Dermis blood vessel endothelial cell (primary cell): ENCODE data around the gene MED13L. TPM values are rescaled to one million over a fixed set of nuclear protein-coding genes. Genes with fewer than 3 reads are reported as not detected.

Source experiments
- DNase-seq: peaks from one replicate; pipeline ENCODE4 v3.0.0; 2010
- total RNA-seq: library from RNA; depleted of rRNA; stranded (reverse); fragments of >200 nt; gene quantifications from 2 replicates; pipeline ENCODE4 v1.2.3, GENCODE V29; 2014

MED13L gene
- total RNA-seq, 1 donor from 2014 or later = 115 TPM

DNA sequence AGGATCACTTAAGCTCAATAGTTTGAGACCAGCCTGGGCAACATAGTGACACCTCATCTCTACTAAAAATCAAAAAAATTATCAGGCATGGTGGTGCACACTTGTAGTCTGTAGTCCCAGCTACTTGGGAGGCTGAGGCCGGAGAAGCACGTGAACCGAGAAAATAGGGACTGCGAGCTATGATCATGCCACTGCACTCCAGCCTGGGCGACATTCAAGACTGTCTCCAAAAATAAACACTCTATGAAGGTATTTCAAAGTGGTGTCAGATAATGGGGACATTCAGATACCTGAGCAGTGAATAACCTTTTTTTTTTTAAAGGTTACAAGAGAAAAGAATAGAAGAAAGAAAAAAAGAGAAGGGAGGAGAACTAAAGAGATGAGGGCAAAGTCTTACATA is 98.1 kb downstream of the MED13L start:
- DNase-seq = no peak

- no peak for DNase-seq
These were observed 100.5 kb downstream of the MED13L start for GRCh38 chr12:116177017-116177416.

DNA sequence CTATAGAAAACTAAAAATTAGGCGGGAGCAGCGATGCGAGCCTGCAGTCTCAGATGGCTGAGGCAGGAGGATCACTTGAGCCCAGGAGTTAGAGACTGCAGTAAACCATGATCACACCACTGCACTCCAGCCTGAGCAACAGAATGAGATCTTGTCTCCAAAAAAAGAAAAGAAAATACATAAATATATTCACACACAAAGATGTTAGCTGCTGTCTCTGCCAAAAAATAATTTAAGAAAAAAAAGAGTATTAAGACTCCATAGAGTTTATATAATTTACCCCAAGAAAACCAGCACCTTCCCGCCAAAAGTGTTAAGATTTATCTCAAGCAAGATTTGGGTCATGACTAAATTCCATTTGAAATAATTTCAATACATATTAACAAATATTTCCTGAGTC is 102.6 kb downstream of the MED13L start:
- no peak for DNase-seq

GRCh38 chr12:116174006-116174405 is 103.5 kb downstream of the MED13L start:
- DNase-seq = no peak

- peak; percentile 86 for DNase-seq
These were observed 105.2 kb downstream of the MED13L start for GRCh38 chr12:116172224-116172849.

DNA sequence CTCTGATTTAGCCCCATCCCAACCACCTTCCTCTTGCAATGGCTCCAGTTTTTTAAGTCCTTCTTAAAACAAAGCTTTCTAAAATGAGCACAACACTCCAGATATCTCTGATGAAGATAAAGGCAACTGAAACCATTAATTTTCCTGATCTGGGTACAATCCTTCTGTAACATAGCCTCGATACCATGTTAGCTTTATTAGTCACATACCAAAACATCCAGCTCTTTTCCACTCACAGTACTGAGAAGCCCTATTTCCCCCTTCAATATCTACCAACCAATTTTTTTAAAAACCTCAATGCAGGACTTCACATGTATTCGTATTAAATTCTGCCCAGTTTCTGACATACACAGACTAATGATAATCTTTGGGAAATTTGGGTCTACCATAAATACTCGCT is 105.9 kb downstream of the MED13L start:
- DNase-seq = peak; percentile 37

- DNase-seq = no peak
These were observed 108.4 kb downstream of the MED13L start for GRCh38 chr12:116169071-116169470.

DNA sequence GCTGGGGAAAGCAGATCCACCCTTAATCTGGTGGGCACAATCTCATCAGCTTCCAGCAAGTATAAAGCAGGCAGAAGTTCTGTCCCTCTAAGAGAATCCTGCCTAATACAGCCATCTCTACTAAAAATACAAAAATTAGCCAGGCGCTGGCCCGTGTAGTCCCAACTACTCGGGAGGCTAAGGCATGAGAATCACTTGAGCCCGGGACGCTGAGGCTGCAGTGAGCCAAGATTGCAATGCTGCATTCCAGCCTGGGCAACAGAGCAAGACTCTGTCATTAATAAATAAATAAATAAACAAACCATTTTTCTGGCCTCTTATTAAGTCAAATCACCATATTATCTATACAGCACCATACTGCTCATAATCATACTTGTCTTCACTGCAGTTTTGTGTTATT is 111.2 kb downstream of the MED13L start:
- no peak for DNase-seq

- DNase-seq = peak; percentile 64
These were observed 112.5 kb downstream of the MED13L start for GRCh38 chr12:116165036-116165425.

GRCh38 chr12:116164250-116165035 is 113.0 kb downstream of the MED13L start:
- peak; percentile 36 for DNase-seq

DNA sequence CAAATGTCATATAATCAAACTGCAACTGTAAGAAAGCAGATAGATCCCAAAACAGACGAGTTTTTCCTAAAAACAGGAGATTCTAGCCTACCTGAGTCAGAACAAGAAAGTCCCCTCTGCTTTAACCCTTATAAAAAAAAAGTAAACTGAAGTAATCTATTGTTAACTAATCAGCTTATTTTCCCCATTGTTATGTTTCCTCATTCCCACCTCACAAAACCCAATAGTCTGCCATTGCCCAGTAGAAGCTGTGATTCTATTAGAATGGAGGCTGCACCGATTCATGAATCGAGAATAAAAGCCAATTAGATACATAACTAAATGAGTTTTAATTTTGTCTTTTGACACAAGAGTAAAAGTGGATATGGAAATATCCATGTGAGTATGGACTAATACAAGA is 115.4 kb downstream of the MED13L start:
- no peak for DNase-seq

GRCh38 chr12:116161588-116161987 is 115.9 kb downstream of the MED13L start:
- DNase-seq = peak; percentile 43

DNA sequence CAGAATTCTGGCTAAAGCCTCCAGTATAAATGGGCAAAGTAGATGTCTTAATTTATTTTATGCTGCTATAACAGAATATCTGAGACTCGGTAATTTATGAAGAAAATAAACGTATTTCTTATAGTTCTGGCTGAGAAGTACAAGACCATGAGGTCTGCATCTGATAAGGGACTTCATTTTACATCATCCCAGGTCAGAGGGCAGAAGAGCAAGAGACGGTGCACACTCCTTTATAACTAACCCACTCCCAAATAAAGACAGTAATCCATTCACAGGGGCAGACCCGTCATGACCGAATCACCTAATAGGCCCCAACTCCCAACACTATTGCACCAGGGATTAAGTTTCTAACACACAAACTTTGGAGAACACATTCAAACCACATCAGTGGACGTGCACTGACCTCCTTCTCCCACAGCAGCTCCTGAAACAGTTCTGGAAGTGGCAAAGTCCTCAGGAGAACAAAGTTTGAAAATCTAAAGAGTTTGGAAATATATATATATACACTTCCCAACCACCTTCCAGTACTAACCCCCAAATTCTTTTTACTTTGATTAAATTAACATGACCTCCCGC is 116.5 kb downstream of the MED13L start:
- DNase-seq = no peak

DNA sequence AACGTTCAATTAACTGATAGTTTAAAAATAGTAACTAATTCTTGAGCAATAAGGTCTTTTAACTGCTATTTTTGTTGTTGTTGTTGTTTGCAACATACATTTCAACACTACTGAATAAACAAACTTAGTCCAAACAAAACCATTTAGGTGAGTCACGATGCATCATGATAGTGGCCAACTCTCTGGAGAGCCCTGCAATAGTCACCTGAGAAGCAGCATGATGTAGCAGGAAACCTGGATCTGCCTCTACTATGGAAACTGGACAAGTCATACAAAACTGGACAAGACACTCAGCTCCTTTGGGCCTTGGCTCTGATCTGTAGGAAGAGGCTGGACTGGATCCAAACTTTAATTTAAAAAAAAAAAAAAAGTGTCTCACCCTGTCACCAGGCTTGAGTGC is 117.3 kb downstream of the MED13L start:
- peak; percentile 23 for DNase-seq

GRCh38 chr12:116159593-116160200 is 117.8 kb downstream of the MED13L start:
- no peak for DNase-seq

DNA sequence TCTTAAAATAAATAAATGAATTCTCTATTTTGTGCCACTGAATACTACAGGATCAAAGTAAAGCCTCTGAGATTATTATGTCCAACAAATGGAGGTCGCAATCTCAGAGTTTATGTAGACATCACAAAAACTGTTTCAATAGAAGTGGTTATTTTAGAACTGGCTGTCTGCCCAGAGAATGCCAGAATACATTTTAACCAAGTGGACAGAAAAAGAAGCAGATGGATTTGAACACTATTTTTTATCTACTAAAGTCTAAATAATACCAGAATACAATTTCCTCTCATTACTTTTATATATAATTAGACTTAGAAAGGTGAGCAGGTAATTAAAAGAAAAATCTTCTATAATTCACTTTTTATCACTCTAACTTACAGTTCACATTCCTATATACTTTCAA is 118.3 kb downstream of the MED13L start:
- peak; percentile 57 for DNase-seq

DNA sequence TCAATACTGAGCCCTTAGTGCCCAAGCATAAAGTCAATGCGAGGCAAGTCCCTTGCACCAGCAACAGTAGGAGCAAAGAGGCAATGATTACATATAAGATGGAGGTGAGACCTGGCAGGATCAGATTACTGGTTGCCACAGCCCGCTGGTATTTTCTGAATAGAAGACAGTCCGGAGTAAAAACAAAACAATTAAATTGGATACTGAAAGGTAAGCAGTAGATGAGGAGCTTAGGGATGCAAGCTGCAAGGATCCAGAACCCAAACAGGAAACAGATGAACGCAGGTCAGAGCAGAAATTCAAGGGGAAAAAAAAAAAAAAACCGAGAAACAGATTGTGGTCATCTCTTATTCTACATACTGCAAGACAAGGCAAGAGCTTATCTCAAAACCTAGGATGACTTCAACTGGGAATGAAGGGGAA is 119.6 kb downstream of the MED13L start:
- DNase-seq = peak; percentile 69

GRCh38 chr12:116156614-116157013 is 120.9 kb downstream of the MED13L start:
- no peak for DNase-seq

DNA sequence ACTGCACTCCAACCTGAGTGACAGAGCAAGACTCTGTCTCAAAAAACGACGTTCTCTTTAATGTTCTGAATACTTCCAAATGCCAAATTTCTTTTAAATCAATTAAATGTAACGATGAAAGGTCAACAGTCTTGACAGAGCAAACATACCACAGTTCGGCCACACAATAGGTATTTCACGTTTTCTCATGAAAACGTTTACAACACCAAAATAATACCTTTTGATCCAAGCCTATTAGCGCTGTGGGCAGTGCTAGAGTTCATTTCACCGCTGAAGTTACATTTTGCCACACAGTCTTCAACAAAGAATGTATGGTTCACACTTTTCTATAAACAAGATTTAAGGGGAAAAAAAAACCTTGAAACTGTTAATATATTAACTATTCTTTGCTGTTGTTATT is 122.1 kb downstream of the MED13L start:
- no peak for DNase-seq

DNA sequence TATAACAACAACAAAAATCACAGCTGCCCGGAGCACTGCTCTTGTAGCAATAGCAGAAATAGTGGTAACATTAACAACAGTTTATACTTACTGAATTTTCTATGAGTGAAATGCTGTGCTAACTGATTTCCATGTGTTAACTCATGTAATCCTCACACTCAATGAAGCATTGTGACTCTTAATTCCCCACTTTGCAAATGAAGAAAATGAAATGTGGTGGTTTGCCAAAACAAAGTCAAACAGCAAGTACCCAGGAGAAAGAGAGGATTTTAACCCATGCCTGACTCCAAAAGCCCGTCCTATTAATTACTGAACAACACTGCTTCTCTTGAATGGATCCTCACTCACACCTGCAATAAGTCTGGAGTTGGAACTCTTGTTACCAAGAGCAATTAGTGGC is 123.5 kb downstream of the MED13L start:
- no peak for DNase-seq

DNA sequence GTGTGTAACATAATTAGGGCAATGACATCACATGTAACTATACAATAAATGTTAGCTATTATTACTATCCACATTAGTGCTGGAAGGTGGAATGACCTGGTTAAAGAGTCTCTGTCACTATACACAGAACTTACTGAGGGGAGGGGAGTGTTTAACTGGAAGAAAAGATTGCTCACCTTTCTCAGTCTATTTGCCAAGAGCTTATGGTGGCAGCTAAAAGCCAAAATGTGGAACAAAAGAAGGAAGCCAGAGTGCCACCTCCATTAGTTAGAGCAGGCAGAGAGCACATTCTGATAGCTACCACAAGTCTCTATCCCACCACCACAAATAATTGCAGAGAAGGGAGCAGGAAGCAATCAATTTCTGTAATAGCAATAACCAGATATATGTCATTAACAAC is 124.4 kb downstream of the MED13L start:
- no peak for DNase-seq

GRCh38 chr12:116152268-116152667 is 125.2 kb downstream of the MED13L start:
- no peak for DNase-seq

DNA sequence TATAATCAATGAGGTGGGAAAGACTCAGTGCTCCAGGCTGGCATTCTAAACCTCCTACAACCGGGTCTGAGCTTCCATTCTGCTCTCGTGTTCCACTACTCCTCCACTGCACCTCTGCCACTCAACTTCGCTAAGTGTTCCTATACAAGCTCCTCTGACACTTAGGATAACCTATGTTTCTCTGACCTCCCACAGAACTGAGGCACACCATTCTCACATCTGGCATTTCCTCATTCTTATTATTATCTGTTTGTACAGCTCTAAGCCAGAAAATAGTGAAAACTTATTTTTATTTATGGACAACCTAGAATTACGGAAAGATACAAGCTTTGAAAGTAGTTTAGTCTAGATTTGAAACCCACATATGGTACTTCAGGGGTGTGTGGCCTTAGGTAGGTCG is 127.0 kb downstream of the MED13L start:
- DNase-seq = no peak

DNA sequence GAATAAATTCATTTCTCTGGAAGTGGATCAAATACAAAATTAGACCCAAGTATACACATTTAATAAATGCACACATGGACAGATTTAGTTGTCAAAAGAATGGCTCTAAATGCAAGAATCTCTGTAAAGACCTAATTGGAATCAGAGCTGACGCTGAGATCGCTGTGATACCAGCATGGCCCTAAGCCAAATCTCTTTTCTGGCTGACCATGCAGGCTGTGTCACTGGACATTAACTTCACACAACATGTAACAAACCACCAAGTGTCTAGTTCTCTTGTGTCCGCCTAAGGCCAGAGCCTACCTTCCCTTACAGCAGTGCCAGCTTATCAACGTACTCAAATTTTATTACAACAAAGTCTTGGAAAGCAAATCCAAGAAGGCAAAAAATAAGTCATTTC is 127.5 kb downstream of the MED13L start:
- peak; percentile 53 for DNase-seq
